SH-SY5Y (cell line): Measurements from ENCODE around the gene CLEC16A.

ENCODE experiments used
- GATA2 ChIP-seq: IDR thresholded peaks from 2 replicates; pipeline ENCODE4 v1.6.1; 2011; ENCODE audit warnings: mild to moderate bottlenecking, low read depth, low read length
- GATA3 ChIP-seq: IDR thresholded peaks from 2 replicates; pipeline ENCODE4 v1.6.1; 2011; ENCODE audit warnings: low read depth, mild to moderate bottlenecking, low read length, moderate library complexity

DNA sequence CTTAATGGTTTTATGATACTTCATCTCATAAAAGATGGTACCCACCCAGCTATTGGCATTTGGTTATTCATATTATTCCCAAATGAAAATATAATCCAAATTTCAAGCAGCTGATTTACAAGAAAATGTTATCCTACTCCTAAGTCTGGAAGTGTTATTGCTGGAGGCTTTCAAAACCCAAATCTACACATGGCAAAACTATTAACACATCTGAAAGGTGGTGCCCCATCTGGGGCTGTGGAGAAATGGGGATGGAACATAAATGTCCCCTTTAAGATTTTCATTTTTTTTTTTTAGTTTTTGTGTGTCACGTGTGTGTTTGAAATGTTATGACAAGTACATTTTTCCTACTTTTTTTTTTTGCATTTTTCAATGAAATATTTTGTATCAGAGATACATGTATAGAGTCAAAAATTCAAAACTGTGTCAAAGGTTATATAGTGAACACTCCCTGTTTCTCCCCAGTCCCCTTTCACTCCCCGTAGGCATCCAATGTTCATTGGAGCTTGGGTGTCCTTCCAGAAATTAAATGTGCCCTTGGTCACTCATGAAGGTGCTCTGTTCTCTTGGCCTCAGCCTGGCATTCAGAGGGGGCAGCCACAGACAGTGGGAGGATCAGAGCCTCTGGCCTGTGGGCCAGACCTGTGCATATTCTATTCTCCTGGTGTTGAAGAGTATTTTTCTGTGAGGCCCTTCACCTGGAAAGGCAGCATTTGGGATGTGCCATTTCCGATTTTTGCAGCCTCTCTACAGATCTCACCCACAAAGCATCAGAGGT, 79.1 kb downstream of the CLEC16A start:
- TF ChIP-seq GATA2 (no peak), GATA3 (no peak)
